ENCODE results near the gene CLEC16A.

CLEC16A gene

DNA sequence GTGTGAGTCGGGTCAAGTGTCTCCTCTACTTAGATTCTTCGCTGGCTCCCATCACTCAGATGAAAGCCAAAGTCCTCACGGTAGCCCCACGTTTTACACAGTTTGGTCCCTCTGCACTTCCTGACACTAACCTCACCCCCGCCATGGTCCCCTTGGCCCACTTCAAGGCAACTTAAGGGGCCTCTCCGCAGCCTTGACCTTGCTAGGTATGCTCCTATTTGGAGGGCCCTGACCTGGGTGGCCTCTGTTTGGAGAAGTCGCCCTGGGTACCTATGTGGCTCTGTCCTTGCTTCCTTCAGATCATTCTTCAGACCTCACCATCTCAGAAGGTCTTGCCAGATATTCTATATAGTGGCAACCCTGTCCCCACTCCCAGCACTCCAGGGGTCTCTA is 201.5 kb downstream of the CLEC16A start:
- Histone ChIP-seq H3K4me3 (no peak overlapping the region), H3K27me3 (no peaks in the 10 kb centered on the region), H3K9me3 (no peaks in the 10 kb centered on the region), H3K36me3 (no peaks in the 10 kb centered on the region), H3K4me1 (no peaks in the 10 kb centered on the region), H3K27ac (no peak overlapping the region)
- TF ChIP-seq CTCF (IDR thresholded peaks at IDR 0.05): no peak
- intact Hi-C loops (cut with DNase I; ENCODE audit: low total_unique reads): no loop called here
- no peak for DNase-seq

DNA sequence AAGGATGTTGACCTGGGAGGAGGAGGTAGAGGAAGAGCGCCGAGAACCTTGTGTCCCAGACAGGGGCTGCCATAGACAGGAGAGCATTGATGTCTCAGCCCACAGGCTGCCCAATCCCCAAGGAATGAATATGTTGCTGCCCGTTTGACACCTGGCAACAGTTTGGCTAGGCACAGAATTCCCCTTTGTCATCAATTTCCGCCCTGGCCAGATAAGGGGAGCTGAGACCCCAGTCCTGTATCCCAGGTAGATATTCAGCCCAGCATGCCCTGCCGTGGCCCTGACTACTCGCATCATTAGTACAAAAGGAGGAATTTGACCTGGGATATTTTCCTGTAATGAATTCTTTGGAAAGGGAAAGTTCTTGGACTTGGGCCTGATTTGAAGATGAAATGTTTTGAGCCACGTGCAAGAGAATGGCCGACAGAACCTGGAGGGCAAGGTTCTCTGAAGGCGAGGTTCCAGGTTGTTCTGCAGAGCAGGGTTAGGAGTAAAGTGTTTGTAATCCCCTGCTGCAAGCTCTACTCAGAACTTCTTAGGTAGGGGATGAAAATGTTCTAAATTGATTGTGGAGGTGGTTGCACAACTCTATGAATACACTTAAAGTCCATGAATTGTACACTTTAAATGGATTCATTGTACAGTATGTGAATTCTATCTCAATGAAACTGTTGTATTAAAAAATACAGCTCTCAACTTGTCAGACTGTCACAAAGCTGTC is 202.8 kb downstream of the CLEC16A start:
- intact Hi-C loops (cut with DNase I; ENCODE audit: low total_unique reads): no loop called here
- no peak for DNase-seq

DNA sequence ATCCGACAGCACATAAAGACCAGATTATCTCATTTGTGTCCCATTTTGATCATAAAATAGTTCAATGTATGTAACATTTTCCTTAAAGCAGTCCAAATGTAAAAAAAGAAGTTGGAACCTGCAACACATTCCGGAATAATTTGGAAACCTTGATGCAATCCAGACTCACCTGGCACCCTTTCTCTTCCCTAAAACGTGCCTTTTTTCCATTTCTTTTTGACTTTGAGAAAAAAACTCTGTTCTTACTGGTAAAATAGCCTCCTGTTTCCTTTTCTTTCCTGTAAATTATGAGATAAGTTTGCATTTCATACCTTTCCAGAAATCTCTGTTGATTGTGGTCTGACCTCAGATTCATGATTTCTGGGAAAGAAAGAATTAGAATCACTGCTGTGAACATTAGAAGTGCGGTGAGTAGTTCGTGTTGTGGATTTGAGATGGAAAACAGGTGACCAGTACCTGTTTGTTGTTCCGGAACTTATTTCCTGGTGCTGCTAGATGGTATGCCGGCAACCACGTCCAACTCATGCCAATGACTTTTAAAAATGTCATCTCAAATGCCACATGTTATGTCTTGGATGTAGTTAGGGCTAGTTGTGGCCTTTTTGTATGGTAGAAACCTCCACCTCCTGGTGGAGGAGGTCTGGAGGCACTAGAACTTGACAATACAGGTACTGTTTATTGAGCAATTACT is 203.5 kb downstream of the CLEC16A start:
- no peaks in the 10 kb centered on the region for H3K27me3 ChIP-seq
- no peak for DNase-seq
- H3K36me3 ChIP-seq: no peaks in the 10 kb centered on the region
- no peaks in the 10 kb centered on the region for H3K9me3 ChIP-seq
- intact Hi-C loops (cut with DNase I; ENCODE audit: low total_unique reads): no loop called here
- H3K27ac ChIP-seq: no peak overlapping the region
- TF ChIP-seq CTCF (IDR thresholded peaks at IDR 0.05): no peak
- no peak overlapping the region for H3K4me3 ChIP-seq
- no peaks in the 10 kb centered on the region for H3K4me1 ChIP-seq

More for the DNA sequence above, 202.8 kb downstream of the CLEC16A start:
- Histone ChIP-seq H3K27me3 (no peaks in the 10 kb centered on the region), H3K4me1 (no peaks in the 10 kb centered on the region), H3K36me3 (no peaks in the 10 kb centered on the region), H3K9me3 (no peaks in the 10 kb centered on the region), H3K4me3 (no peak overlapping the region), H3K27ac (no peak overlapping the region)
- no peak for TF ChIP-seq CTCF (IDR thresholded peaks at IDR 0.05)

DNA sequence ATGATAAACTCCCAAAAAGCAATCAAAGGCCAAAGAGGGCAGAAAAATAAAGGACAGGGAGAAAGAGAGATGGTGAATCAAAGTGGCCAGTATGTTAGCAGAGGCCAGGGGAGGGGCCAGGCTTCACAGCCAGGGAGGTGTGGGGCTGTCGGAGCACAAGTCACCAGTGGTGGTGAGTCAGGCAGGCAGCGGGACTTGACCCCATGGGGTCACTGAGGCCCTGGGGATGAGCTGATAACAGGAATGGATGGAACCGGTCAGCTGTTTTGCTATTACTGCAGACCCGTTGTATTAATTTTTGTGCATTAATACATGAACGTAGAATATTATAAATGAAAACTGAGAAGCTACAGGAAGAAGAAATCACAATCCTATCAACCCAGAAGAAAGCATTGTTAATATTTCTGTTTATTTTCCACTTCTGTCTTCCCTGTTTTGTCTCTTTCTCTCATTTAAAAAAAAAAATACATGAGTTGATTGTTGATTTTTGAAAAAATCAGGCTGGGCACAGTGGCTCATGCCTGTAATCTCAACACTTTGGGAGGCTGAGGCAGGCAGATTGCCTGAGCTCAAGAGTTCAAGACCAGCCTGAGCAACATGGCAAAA is 204.8 kb downstream of the CLEC16A start:
- intact Hi-C loops (cut with DNase I; ENCODE audit: low total_unique reads): no loop called here
- H3K4me1 ChIP-seq: no peaks in the 10 kb centered on the region
- H3K27me3 ChIP-seq: no peaks in the 10 kb centered on the region

DNA sequence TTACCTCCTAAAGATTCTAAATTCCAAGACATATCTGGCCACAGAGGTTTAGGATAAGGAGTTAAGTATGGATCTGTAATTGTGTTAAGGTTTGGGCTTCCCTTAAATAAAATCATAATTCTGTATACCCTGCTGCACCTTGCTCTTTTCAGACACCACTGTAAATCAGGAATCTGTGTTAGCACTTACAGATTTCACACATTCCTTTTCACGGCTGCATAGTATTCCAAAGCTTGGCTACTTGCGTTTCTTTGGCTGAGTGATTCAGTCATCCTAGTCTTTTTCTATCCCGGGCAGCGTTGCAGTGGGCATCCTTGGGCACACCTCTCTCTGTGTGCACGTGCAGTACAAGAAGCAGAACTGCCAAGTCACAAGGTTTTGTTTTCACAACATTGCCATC is 205.8 kb downstream of the CLEC16A start:
- no peak for TF ChIP-seq CTCF (IDR thresholded peaks at IDR 0.05)
- intact Hi-C loops (cut with DNase I; ENCODE audit: low total_unique reads): no loop called here
- H3K27me3 ChIP-seq: no peaks in the 10 kb centered on the region
- H3K4me3 ChIP-seq: no peak overlapping the region
- no peaks in the 10 kb centered on the region for H3K36me3 ChIP-seq
- H3K4me1 ChIP-seq: no peaks in the 10 kb centered on the region
- no peaks in the 10 kb centered on the region for H3K9me3 ChIP-seq
- H3K27ac ChIP-seq: no peak overlapping the region
- no peak for DNase-seq

More for the DNA sequence above, 204.8 kb downstream of the CLEC16A start:
- H3K27ac ChIP-seq: no peak overlapping the region
- no peak overlapping the region for H3K4me3 ChIP-seq
- H3K9me3 ChIP-seq: no peaks in the 10 kb centered on the region
- no peaks in the 10 kb centered on the region for H3K36me3 ChIP-seq
- TF ChIP-seq CTCF (IDR thresholded peaks at IDR 0.05): no peak
- DNase-seq: no peak

Data from tibial artery (tissue), 4 donors.